ENCODE data around the gene ATRIP.

ATRIP gene

DNA sequence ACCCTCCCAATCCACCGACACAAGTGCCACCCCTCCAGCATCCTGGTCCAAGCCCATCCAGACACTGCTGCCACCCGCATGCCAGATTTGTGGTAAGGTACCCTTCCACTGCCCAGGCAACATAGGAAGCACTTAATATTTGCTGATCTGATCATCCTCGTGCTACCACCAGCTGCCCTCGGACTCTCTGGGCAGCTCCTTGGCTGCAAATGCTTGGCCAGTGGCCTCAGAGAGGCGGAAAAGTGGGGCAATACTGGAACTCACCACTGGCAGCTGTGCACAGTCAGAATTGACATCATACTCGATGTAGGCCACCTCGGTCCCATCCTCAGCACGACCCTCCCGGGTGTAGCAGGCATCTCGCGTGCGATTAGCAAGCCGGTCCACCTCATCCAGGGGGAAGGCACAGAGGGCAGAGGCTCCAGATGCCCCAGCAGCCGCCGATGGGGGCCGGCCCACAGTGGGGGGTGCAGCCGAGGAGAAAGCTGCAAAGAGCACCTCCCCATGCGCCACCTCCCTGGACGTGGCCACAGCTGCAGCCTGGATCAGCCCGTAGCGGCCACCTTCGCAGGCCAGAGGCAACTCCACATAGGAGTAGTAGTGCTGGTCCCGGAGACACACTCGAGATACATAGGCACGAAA lies 23.2 kb upstream of the ATRIP start:
- TF ChIP-seq, protein P1, sequence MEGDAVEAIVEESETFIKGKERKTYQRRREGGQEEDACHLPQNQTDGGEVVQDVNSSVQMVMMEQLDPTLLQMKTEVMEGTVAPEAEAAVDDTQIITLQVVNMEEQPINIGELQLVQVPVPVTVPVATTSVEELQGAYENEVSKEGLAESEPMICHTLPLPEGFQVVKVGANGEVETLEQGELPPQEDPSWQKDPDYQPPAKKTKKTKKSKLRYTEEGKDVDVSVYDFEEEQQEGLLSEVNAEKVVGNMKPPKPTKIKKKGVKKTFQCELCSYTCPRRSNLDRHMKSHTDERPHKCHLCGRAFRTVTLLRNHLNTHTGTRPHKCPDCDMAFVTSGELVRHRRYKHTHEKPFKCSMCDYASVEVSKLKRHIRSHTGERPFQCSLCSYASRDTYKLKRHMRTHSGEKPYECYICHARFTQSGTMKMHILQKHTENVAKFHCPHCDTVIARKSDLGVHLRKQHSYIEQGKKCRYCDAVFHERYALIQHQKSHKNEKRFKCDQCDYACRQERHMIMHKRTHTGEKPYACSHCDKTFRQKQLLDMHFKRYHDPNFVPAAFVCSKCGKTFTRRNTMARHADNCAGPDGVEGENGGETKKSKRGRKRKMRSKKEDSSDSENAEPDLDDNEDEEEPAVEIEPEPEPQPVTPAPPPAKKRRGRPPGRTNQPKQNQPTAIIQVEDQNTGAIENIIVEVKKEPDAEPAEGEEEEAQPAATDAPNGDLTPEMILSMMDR (IDR thresholded peaks at IDR 0.05), result peak; percentile 14 to 49
- intact Hi-C loops (cut with DNase I; ENCODE audit: low total_unique reads), result no loop called here
- Histone ChIP-seq H3K4me1 (peaks cover 0 to 79% (median 65%) of the 10 kb centered on the region in 4 donors), H3K4me3 (peak overlapping the region in 1 of 2 donors; percentile 12), H3K36me3 (peaks cover 34 to 60% (median 49%) of the 10 kb centered on the region in 3 donors), H3K9me3 (no peaks in the 10 kb centered on the region), H3K27ac (peak overlapping the region; percentile 93 to 99), H3K27me3 (no peaks in the 10 kb centered on the region)
- peak in 1 of 2 donors; percentile 82 for DNase-seq

DNA sequence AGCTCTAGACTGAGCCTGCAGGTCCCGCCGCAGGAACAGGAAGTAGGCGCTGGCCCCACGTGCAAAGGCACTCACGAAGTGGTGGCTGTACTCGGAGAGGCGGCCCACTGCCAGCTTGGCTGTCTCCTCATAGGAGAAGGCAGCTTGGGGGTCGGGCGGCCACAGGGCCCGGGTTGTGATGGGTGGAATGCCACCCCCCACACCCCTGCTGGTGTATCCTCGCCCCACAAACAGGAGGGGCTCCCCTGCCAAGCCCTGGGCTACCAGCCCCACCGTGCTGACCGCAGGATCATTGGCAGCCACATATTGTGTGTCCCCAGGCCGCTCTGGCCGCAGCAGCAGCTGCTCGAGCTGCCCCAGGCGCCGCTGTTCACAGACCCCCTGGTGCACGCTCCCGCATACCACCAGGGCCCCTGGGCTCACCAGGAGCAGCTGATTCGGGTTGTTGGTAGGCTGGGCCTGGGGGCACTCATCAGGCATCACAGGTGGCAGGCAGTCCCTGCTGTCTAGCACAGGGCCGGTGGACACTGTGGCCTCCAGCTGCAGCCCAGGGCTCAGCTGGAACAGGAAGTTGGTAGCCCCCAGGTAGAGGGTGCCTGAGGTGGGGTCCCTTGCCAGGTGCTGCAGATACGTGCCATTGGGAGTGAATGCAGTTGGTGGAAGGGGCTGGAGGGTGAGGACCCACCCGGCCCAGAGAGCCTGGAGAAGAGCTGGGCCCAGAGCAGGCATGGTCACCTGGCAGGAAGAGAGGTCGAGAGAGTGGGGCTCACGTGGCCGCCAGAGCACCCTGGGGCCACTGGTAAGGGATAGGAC lies 22.4 kb upstream of the ATRIP start:
- Histone ChIP-seq H3K27ac (peak overlapping the region; percentile 93 to 99), H3K4me3 (peak overlapping the region in 1 of 2 donors; percentile 12), H3K36me3 (peaks cover 26 to 53% (median 42%) of the 10 kb centered on the region in 3 donors), H3K4me1 (peaks cover 0 to 79% (median 65%) of the 10 kb centered on the region in 4 donors), H3K9me3 (no peaks in the 10 kb centered on the region), H3K27me3 (no peaks in the 10 kb centered on the region)
- no peak for DNase-seq
- TF ChIP-seq, protein P1 (IDR thresholded peaks at IDR 0.05), result no peak
- intact Hi-C loops (cut with DNase I; ENCODE audit: low total_unique reads), result no loop called here

DNA sequence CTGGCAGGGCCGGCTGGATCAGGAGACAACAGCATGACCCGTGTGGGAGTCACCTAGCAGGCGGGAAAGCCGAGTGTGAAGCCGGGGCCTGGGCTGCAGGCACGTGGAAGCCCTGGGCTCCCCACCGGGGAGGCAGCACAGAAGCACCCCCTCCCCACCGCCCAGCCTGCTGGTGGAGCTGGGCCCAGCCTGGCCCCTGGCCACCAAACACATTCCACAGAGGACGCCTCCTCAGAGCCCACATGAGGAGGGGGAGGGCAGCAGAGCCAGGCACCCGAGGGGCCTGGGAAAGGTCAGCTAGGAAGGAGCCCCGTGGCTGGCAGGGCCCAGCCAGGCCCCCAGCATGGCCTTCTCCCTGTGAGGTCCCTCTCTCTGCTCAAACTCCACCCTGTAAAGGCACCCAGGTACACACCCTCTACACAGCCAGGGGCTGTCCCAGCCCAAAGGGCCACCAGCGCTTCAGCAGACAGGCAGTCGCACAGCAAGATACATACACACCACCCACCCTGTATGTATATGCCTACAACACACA lies 21.2 kb upstream of the ATRIP start:
- peaks cover 0 to 84% (median 69%) of the 10 kb centered on the region in 4 donors for H3K4me1 ChIP-seq
- DNase-seq, result peak in 1 of 2 donors; percentile 87

GRCh38 chr3:48426401-48426909 lies 20.1 kb upstream of the ATRIP start:
- intact Hi-C loops (cut with DNase I; ENCODE audit: low total_unique reads), result no loop called here
- no peaks in the 10 kb centered on the region for H3K9me3 ChIP-seq
- peak overlapping the region; percentile 68 to 87 for H3K4me3 ChIP-seq
- peaks cover 8 to 29% (median 19%) of the 10 kb centered on the region in 3 donors for H3K36me3 ChIP-seq
- TF ChIP-seq, protein P1 (IDR thresholded peaks at IDR 0.05), result no peak
- no peaks in the 10 kb centered on the region for H3K27me3 ChIP-seq
- peaks cover 0 to 89% (median 72%) of the 10 kb centered on the region in 4 donors for H3K4me1 ChIP-seq
- peak in 1 of 2 donors; percentile 89 for DNase-seq
- H3K27ac ChIP-seq, result peak overlapping the region; percentile 93 to 99

More for the DNA sequence above, 21.2 kb upstream of the ATRIP start:
- H3K4me3 ChIP-seq, result peak overlapping the region; percentile 12 to 87
- peak overlapping the region; percentile 93 to 99 for H3K27ac ChIP-seq
- no peaks in the 10 kb centered on the region for H3K27me3 ChIP-seq
- peaks cover 14 to 40% (median 29%) of the 10 kb centered on the region in 3 donors for H3K36me3 ChIP-seq
- intact Hi-C loops (cut with DNase I; ENCODE audit: low total_unique reads), result no loop called here
- TF ChIP-seq, protein P1 (IDR thresholded peaks at IDR 0.05), result no peak
- no peaks in the 10 kb centered on the region for H3K9me3 ChIP-seq

- H3K27me3 ChIP-seq, result no peaks in the 10 kb centered on the region
- H3K36me3 ChIP-seq, result peaks cover 5 to 23% (median 14%) of the 10 kb centered on the region in 3 donors
- TF ChIP-seq, protein P1 (IDR thresholded peaks at IDR 0.05), result no peak
- no peaks in the 10 kb centered on the region for H3K9me3 ChIP-seq
- peak overlapping the region; percentile 93 to 99 for H3K27ac ChIP-seq
- peak; percentile 65 to 83 for DNase-seq
- intact Hi-C loops (cut with DNase I; ENCODE audit: low total_unique reads), result no loop called here
- H3K4me3 ChIP-seq, result peak overlapping the region; percentile 68 to 87
- peaks cover 0 to 87% (median 69%) of the 10 kb centered on the region in 4 donors for H3K4me1 ChIP-seq
Observed at GRCh38 chr3:48426944-48427629, 19.4 kb upstream of the ATRIP start.

All from tibial artery (tissue), 4 donors.